Measurements from ENCODE around the gene AKAP17A. TPM values are rescaled to one million over a fixed set of nuclear protein-coding genes. Genes with fewer than 3 reads are reported as not detected.
A peak's percentile ranks its signal among the peaks of the same experiment; 100 is the strongest.

Gene AKAP17A
- total RNA-seq, 1 donor from 2014 or later: 74.0 TPM

DNA sequence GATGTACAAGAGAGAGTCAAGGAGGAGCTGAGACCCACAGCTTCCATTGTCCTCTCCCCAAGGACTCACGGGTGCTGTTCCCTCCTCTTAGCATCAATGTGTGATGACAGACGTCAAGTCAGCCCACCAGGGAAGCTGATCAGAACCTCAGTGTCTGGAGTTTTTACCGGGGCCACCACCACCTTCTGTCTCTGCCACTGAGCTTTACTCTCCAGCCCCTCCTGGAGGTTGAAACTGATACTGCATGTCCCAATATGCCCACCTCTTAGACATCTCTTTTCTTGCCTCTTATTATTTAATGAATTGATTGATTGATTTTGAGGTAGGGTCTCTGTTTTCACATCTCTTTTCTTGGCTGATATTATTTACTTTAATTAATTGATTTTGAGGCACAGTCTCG is 10.3 kb upstream of the AKAP17A start:
- Histone ChIP-seq H3K27me3 (no peaks in the 10 kb centered on the region), H3K27ac (no peak overlapping the region), H3K36me3 (no peaks in the 10 kb centered on the region), H3K9me3 (no peaks in the 10 kb centered on the region), H3K4me3 (no peak overlapping the region), H3K4me1 (no peaks in the 10 kb centered on the region)
- intact Hi-C loops (cut with DNase I): no loop called here
- DNase-seq (ENCODE audit: low spot score in 2 of 2): no peak
- TF ChIP-seq, protein P1, sequence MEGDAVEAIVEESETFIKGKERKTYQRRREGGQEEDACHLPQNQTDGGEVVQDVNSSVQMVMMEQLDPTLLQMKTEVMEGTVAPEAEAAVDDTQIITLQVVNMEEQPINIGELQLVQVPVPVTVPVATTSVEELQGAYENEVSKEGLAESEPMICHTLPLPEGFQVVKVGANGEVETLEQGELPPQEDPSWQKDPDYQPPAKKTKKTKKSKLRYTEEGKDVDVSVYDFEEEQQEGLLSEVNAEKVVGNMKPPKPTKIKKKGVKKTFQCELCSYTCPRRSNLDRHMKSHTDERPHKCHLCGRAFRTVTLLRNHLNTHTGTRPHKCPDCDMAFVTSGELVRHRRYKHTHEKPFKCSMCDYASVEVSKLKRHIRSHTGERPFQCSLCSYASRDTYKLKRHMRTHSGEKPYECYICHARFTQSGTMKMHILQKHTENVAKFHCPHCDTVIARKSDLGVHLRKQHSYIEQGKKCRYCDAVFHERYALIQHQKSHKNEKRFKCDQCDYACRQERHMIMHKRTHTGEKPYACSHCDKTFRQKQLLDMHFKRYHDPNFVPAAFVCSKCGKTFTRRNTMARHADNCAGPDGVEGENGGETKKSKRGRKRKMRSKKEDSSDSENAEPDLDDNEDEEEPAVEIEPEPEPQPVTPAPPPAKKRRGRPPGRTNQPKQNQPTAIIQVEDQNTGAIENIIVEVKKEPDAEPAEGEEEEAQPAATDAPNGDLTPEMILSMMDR (IDR thresholded peaks at IDR 0.05): peak; percentile 54 to 76 (median 71)

DNA sequence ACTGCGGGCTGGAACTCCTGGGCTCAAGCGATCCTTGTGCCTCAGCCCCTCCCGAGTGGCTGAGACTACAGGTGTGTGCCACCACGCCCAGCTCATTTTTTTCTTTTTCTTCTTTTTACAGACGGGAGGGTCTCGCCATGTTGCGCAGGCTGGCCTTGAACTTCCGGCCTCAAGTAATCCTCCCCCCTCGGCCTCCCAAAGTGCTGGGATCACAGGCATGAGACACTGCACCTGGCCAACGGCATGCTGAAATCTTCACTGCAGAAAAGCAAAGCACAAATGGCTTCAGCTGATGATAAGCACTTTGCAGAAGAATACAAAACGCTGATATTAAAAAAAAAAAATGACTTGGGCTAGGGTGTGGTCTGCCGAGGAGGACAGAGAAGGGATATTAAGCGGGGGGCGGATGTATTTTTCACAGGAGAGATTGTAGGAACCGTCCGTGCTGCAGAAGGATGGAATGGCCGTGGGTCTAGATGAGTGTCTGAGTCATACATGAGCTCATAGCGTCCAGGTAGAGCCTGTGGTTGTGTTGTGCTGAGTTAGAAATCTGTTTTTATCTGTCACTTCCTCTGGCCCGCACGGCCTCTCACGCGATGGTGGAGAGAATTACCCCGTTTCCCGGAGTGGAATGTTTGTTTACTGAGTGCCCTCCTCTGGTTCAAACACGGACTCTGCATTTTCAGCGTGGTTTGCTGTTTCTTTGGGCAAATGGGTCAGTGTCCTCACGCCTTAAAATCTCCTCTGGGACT is 8.5 kb upstream of the AKAP17A start:
- Histone ChIP-seq H3K4me1 (no peaks in the 10 kb centered on the region), H3K27me3 (no peaks in the 10 kb centered on the region), H3K9me3 (no peaks in the 10 kb centered on the region), H3K4me3 (no peak overlapping the region), H3K36me3 (no peaks in the 10 kb centered on the region), H3K27ac (no peak overlapping the region)
- no peak for DNase-seq (ENCODE audit: low spot score in 2 of 2)
- TF ChIP-seq, protein P1 (IDR thresholded peaks at IDR 0.05): no peak
- intact Hi-C loops (cut with DNase I): no loop called here

GRCh38 chrX:1584237-1585011 is 7.0 kb upstream of the AKAP17A start:
- TF ChIP-seq, protein P1 (IDR thresholded peaks at IDR 0.05): no peak
- no peaks in the 10 kb centered on the region for H3K36me3 ChIP-seq
- DNase-seq (ENCODE audit: low spot score in 2 of 2): no peak
- intact Hi-C loops (cut with DNase I): no loop called here
- H3K4me3 ChIP-seq: no peak overlapping the region
- no peaks in the 10 kb centered on the region for H3K9me3 ChIP-seq
- H3K27ac ChIP-seq: no peak overlapping the region
- no peaks in the 10 kb centered on the region for H3K4me1 ChIP-seq
- H3K27me3 ChIP-seq: no peaks in the 10 kb centered on the region

- Histone ChIP-seq H3K27ac (no peak overlapping the region), H3K36me3 (no peaks in the 10 kb centered on the region), H3K9me3 (no peaks in the 10 kb centered on the region), H3K4me1 (no peaks in the 10 kb centered on the region), H3K4me3 (no peak overlapping the region), H3K27me3 (no peaks in the 10 kb centered on the region)
- intact Hi-C loops (cut with DNase I): no loop called here
- no peak for DNase-seq (ENCODE audit: low spot score in 2 of 2)
- TF ChIP-seq, protein P1 (IDR thresholded peaks at IDR 0.05): no peak
These were observed 4.2 kb upstream of the AKAP17A start for GRCh38 chrX:1587161-1587560.

- no peak overlapping the region for H3K4me3 ChIP-seq
- peaks cover 12 to 15% of the 10 kb centered on the region in 2 donors for H3K36me3 ChIP-seq
- TF ChIP-seq, protein P1 (IDR thresholded peaks at IDR 0.05): no peak
- H3K27me3 ChIP-seq: no peaks in the 10 kb centered on the region
- no peak for DNase-seq (ENCODE audit: low spot score in 2 of 2)
- H3K4me1 ChIP-seq: peaks cover 0 to 9% of the 10 kb centered on the region in 2 donors
- no peak overlapping the region for H3K27ac ChIP-seq
- no peaks in the 10 kb centered on the region for H3K9me3 ChIP-seq
- intact Hi-C loops (cut with DNase I): loop anchor here (2.0 to 5.0 kb wide), 6 partner anchors 735 to 1339 kb away; partner anchors contain the start of genes ARSD, CD99 and PPP2R3B
These were observed 1.9 kb upstream of the AKAP17A start for GRCh38 chrX:1589356-1590130.
